HepG2 (cell line): Measurements from ENCODE around the gene ZFR2.

Experiments used
- SMC3 ChIP-seq: IDR thresholded peaks from 2 replicates; pipeline ENCODE4 v1.6.1; 2011; ENCODE audit warnings: low read length, improper control_type of control experiment
- TF ChIP-seq, protein P1 (sequence below): sonication (generic); formaldehyde crosslinking; IDR thresholded peaks from 2 replicates; pipeline ENCODE4 v1.5.0; 2020; ENCODE audit warnings: mild to moderate bottlenecking, missing genetic modification reagents, moderate library complexity
- TF ChIP-seq, protein P2 (sequence below), 2 experiments: IDR thresholded peaks; 2 replicates each; pipeline ENCODE4 v1.6.1; 2011 to 2012; ENCODE audit warnings: low read length in 2 of 2, borderline replicate concordance in 1 of 2, low read depth in 1 of 2, mild to moderate bottlenecking in 1 of 2, moderate library complexity in 1 of 2

DNA sequence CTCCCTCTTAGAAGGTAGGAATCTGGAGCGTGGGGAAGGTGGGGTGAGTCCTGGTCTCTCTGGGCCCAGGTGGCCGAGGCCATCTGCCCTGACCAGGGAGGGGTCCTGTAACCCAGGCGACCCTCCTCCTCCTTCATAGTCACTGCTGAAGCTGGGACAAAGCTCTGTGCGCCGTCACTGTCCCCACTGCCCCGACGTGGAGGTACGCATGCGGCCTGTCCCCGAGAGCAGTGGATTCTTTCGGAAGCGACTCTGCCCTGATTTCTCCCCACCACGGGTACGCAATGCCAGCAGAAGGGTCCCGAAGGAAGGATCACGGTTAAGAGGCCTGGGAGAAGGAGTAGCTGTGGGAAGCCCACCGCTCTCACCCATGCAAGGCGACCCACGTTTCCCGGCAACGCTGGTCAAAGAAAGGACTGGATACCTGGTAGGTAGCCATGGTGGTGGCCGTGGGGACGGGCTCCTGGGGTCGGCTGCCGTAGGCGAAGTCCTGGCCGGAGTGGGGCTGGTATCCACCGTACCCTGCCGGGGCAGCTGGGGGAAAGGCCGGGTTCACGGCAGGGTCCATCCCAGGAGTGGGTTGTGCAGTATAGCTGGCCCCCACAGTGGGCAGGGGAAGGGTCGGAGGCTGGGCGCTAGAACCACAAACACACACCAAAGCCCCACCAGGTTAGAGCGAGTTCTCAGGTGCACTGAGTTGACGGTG lies 34.3 kb downstream of the ZFR2 start:
- TF ChIP-seq SMC3: no peak
- TF ChIP-seq, protein P1, sequence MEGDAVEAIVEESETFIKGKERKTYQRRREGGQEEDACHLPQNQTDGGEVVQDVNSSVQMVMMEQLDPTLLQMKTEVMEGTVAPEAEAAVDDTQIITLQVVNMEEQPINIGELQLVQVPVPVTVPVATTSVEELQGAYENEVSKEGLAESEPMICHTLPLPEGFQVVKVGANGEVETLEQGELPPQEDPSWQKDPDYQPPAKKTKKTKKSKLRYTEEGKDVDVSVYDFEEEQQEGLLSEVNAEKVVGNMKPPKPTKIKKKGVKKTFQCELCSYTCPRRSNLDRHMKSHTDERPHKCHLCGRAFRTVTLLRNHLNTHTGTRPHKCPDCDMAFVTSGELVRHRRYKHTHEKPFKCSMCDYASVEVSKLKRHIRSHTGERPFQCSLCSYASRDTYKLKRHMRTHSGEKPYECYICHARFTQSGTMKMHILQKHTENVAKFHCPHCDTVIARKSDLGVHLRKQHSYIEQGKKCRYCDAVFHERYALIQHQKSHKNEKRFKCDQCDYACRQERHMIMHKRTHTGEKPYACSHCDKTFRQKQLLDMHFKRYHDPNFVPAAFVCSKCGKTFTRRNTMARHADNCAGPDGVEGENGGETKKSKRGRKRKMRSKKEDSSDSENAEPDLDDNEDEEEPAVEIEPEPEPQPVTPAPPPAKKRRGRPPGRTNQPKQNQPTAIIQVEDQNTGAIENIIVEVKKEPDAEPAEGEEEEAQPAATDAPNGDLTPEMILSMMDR: no peak
- TF ChIP-seq, protein P2, sequence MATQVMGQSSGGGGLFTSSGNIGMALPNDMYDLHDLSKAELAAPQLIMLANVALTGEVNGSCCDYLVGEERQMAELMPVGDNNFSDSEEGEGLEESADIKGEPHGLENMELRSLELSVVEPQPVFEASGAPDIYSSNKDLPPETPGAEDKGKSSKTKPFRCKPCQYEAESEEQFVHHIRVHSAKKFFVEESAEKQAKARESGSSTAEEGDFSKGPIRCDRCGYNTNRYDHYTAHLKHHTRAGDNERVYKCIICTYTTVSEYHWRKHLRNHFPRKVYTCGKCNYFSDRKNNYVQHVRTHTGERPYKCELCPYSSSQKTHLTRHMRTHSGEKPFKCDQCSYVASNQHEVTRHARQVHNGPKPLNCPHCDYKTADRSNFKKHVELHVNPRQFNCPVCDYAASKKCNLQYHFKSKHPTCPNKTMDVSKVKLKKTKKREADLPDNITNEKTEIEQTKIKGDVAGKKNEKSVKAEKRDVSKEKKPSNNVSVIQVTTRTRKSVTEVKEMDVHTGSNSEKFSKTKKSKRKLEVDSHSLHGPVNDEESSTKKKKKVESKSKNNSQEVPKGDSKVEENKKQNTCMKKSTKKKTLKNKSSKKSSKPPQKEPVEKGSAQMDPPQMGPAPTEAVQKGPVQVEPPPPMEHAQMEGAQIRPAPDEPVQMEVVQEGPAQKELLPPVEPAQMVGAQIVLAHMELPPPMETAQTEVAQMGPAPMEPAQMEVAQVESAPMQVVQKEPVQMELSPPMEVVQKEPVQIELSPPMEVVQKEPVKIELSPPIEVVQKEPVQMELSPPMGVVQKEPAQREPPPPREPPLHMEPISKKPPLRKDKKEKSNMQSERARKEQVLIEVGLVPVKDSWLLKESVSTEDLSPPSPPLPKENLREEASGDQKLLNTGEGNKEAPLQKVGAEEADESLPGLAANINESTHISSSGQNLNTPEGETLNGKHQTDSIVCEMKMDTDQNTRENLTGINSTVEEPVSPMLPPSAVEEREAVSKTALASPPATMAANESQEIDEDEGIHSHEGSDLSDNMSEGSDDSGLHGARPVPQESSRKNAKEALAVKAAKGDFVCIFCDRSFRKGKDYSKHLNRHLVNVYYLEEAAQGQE (IDR thresholded peaks at IDR 0.05; ENCODE audit: borderline replicate concordance in 1 of 2, low read depth in 1 of 2, low read length in 2 of 2): no peak
